Stimulated activated effector memory CD8-positive, alpha-beta T cell treated with anti-CD3 and anti-CD28 coated beads, Interleukin-12 subunit alpha, Interleukin-12 subunit beta, amount 100 ng/mL, for 72 hours (primary cell): ENCODE results near the gene SNTA1.
"Not testable (repeated sequence)": the region's sequence is repeated elsewhere in the genome, so short reads cannot be mapped to it uniquely, and the experiment has no call there.

ENCODE experiments used
- ATAC-seq: fragments of 150-1000 bp; cut with Tn5 transposase; 2 replicates; pipeline ENCODE4 v1.10.0; 2021
- DNase-seq, 2 donors: peaks; one replicate each; pipeline ENCODE4 v3.0.0; 2021 to 2022; ENCODE audit warnings: low spot score in 2 of 2
- H3K27ac Mint-ChIP-seq: one replicate; pipeline ENCODE4 v1.8.0; 2022; ENCODE audit warnings: mild to moderate bottlenecking, mixed read lengths
- H3K36me3 Mint-ChIP-seq: one replicate; pipeline ENCODE4 v1.8.0; 2022; ENCODE audit warnings: mild to moderate bottlenecking, mixed read lengths
- H3K4me1 Mint-ChIP-seq: one replicate; pipeline ENCODE4 v1.8.0; 2022; ENCODE audit warnings: mixed read lengths
- H3K4me3 Mint-ChIP-seq: one replicate; pipeline ENCODE4 v1.8.0; 2022; ENCODE audit warnings: mild to moderate bottlenecking, mixed read lengths
- H3K9me3 Mint-ChIP-seq: one replicate; pipeline ENCODE4 v1.8.0; 2022; ENCODE audit warnings: mixed read lengths

Gene SNTA1

DNA sequence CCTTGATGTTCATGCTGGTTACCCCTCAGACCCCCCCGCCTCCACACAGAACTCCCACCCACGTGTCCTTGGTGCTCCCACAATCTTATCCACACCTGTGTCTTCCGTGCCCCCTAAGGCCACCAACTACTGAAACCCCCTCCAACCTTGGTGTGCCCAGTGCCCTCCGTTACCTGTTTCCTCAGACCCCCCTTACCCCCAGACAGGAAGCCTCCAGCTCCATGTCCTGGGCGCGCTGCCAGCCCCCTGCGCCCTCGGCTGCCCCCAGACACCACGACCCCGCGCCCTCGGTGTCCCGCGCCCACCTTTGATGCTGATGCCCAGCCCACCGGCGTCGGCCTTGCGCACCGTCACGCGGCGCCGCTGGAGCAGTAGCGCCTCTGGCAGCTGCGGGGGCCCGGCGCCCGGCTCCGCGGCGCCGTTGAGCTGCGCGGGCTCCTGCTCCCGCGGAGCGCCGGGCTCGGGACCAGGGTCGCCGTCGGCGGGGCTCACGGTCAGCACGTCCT is 504 bp downstream of the SNTA1 start:
- peaks cover 6% of the 10 kb centered on the region for H3K36me3 Mint-ChIP-seq
- peak overlapping the region; percentile 91 for H3K4me3 Mint-ChIP-seq
- H3K4me1 Mint-ChIP-seq = peaks cover 30% of the 10 kb centered on the region
- peak; percentile 48 for ATAC-seq
- no peak for DNase-seq
- no peak overlapping the region for H3K27ac Mint-ChIP-seq
- H3K9me3 Mint-ChIP-seq = no peaks in the 10 kb centered on the region

- peaks cover 30% of the 10 kb centered on the region for H3K4me1 Mint-ChIP-seq
- H3K9me3 Mint-ChIP-seq = no peaks in the 10 kb centered on the region
- peaks cover 6% of the 10 kb centered on the region for H3K36me3 Mint-ChIP-seq
- H3K4me3 Mint-ChIP-seq = peak overlapping the region; percentile 91
- no peak for ATAC-seq
- H3K27ac Mint-ChIP-seq = no peak overlapping the region
- DNase-seq = peak in 1 of 2 donors; percentile 50
Measured at GRCh38 chr20:33442136-33443005, 1.2 kb downstream of the SNTA1 start.

DNA sequence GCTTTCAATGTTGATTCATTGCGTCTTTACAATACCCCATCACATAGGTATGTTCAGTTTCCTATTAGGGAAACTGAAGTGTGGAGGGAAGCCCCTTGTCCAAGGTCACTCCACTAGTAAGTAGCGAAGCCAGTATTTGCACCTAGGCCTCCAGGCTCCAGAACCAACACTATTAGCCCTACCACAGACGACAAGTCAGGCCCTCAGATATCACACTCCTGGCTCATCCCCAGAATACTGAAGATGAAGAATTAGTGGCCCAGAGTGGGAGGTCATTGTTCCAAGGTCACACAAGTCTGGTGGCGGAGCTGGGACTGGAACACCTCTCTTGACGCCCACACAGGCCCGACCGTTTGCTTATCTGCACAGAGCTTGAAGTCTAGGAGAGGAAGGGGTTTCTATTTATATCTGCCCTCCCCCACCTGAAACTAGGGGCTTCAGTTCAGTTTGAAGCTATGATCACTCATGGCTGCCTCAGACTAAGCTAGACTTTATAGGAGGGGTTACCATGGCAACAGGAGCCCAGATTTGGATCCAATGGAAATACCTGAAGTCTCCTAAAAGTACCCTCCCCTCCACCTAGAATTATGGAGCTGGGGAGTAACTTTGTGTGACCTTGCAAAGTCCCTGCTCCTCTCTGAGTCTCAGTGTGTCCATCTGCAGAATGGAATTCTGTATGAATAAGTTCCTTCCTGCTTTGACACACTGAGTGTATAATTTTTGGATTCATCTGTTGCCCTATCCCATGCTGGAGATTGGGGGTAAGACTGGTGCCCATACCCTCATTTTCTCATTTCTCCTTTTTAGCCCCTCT is 2.2 kb downstream of the SNTA1 start:
- no peak for DNase-seq
- Mint-ChIP-seq H3K36me3 (peaks cover 6% of the 10 kb centered on the region), H3K9me3 (no peaks in the 10 kb centered on the region), H3K4me3 (no peak overlapping the region), H3K4me1 (peaks cover 30% of the 10 kb centered on the region), H3K27ac (no peak overlapping the region)
- ATAC-seq = no peak

GRCh38 chr20:33440562-33440961 is 3.0 kb downstream of the SNTA1 start:
- H3K36me3 Mint-ChIP-seq, DNase-seq, ATAC-seq, H3K4me3 Mint-ChIP-seq, H3K9me3 Mint-ChIP-seq, H3K27ac Mint-ChIP-seq: not testable (repeated sequence)
- peaks cover 30% of the 10 kb centered on the region for H3K4me1 Mint-ChIP-seq

- Mint-ChIP-seq H3K9me3 (no peaks in the 10 kb centered on the region), H3K27ac (no peak overlapping the region), H3K36me3 (no peaks in the 10 kb centered on the region), H3K4me1 (peaks cover 14% of the 10 kb centered on the region), H3K4me3 (no peak overlapping the region)
- DNase-seq = no peak
- ATAC-seq = no peak
Measured at GRCh38 chr20:33438481-33438880, 5.1 kb downstream of the SNTA1 start.

DNA sequence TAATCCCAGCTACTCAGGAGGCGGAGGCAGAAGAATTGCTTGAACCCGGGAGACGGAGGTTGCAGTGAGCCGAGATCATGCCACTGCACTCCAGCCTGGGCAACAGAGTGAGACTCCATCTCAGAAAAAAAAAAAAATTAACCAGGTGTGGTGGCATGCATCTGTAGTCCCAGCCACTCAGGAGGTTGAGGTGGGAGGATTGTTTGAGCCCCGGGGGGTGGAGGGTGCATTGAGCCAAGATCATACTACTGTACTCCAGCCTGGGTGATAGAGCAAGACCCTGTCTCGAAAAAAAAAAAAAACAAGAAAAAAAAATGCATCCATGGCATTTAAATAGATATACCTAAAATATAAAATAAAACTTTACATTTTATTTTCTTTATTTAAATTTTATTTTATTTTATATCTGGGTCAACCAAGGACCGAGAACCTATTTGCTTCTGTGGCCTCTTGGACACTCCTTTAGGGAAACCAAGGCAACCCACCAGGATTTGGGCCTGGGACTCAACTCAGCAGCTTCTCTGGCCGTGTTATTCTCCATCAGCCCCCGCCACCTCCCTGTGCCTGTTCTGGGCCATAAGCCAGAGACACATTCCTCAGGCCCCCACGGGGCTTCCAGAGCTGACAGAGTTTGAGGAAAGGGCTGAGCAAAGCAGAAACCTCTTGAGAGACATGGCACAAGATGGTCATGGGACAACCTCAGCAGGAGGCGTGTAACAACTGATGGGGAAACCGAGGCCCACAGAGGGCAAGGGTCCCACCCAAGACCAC is 6.2 kb downstream of the SNTA1 start:
- H3K4me3 Mint-ChIP-seq = no peak overlapping the region
- H3K4me1 Mint-ChIP-seq = peaks cover 5% of the 10 kb centered on the region
- H3K9me3 Mint-ChIP-seq = no peaks in the 10 kb centered on the region
- no peak overlapping the region for H3K27ac Mint-ChIP-seq
- no peaks in the 10 kb centered on the region for H3K36me3 Mint-ChIP-seq
- no peak for DNase-seq
- ATAC-seq = no peak

- no peaks in the 10 kb centered on the region for H3K36me3 Mint-ChIP-seq
- H3K4me3 Mint-ChIP-seq = no peak overlapping the region
- H3K9me3 Mint-ChIP-seq = no peaks in the 10 kb centered on the region
- DNase-seq = no peak
- no peaks in the 10 kb centered on the region for H3K4me1 Mint-ChIP-seq
- no peak for ATAC-seq
- H3K27ac Mint-ChIP-seq = no peak overlapping the region
Measured at GRCh38 chr20:33434434-33434833, 9.1 kb downstream of the SNTA1 start.

DNA sequence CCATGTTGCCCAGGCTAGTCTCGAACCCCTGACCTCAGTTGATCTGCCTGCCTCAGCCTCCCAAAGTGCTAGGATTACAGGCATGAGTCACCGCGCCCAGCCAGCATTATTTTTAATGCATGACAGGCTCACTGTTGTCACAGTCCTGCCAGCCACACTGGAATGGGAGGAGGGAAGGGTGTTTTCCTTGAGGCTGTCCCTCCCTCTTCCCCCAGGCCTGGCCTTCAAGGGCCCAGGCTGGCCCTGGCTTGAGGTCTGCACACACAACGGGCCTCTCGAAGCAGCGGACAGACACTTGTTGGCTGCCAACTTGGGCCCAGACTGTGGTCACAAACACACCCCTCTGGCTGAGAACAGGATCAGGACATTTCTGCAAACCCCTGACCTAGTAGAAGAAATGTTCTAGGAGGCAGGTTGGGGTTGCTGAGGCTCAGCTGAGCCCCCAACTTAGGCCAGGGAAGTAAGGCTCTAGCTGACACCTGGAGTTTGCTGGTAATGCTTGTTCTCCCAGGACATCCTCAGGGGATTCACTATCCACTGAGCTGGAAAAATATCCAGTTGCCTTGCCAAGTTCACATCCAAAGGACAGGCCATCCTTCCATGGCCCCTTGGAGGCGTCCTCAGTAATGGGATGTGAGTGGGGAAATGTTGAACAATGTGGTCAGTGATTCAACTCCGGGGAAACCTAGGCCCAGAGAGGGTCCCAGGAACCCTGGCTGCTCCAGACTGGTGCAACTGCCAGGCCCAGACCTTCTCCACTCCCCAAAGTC is 9.9 kb downstream of the SNTA1 start:
- Mint-ChIP-seq H3K4me3 (no peak overlapping the region), H3K36me3 (no peaks in the 10 kb centered on the region), H3K27ac (no peak overlapping the region), H3K4me1 (no peaks in the 10 kb centered on the region), H3K9me3 (no peaks in the 10 kb centered on the region)
- ATAC-seq (no peak), DNase-seq (no peak)

DNA sequence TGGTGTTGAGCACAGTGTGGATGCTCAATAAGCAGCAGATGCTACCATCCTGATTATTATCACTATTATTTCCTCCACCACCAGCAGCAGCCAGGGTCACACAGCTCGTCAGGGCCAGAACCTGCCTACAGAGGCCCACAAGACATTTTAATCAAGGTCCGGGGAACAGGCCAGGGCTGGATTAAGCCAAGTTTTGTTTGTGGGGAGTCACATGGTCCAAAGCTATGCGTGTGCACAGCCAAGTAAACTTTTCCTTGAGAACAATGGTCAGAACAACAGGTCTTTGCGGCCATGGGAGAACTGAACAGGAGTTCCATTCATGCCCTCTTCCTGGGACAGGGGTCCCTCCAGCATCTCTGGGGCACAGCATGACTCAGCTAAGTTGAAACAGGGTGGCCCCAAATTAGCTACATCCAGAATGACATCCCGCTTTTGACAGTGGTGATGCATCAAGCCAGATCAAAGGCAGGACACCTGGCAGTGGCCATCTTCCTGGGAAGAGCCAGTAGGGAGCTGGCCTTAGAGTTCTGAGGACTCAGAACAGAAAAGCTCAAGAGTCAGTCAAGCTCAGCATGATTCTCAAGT is 11.7 kb downstream of the SNTA1 start:
- Mint-ChIP-seq H3K9me3 (no peaks in the 10 kb centered on the region), H3K36me3 (no peaks in the 10 kb centered on the region), H3K4me1 (no peaks in the 10 kb centered on the region), H3K4me3 (no peak overlapping the region), H3K27ac (no peak overlapping the region)
- ATAC-seq = no peak
- DNase-seq = no peak

- H3K9me3 Mint-ChIP-seq, H3K4me1 Mint-ChIP-seq, DNase-seq, H3K27ac Mint-ChIP-seq, ATAC-seq, H3K4me3 Mint-ChIP-seq: not testable (repeated sequence)
- peaks cover 11% of the 10 kb centered on the region for H3K36me3 Mint-ChIP-seq
Measured at GRCh38 chr20:33423875-33424274, 19.7 kb downstream of the SNTA1 start.

DNA sequence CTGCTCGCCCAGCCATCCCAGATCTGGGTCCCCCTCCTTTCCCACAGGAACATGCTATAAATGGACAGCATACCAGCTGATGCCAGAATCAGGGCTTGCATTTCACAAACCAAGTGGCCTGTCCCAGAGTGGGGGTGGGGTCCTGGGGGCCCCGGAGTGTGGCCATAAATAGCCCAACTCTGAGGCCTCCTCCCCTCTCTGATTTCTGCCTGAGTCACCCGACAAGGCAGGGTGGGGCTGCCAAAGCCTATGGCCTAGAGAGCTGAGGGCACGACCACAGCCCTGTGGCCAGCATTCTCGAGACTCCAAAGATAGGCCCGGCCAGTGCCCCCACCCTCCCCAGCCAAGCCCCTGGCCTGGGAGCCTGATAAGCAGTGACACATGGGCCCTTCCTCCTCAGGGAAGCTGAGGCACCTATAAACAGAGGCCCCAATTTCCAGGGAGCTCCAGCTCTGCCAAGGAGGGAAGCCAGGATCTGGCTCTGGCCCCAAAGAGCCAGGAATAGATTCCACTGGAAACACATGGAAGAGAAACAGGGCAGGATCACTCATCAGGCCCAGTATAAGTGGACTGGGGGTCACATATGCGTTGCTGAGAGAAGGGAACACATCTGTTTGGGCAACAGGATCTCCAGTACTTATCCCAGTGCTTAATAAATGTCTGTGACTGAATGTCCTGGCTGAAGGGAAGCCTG is 20.3 kb downstream of the SNTA1 start:
- H3K27ac Mint-ChIP-seq = peak overlapping the region; percentile 34
- no peaks in the 10 kb centered on the region for H3K4me1 Mint-ChIP-seq
- DNase-seq (no peak), ATAC-seq (no peak)
- H3K9me3 Mint-ChIP-seq = no peaks in the 10 kb centered on the region
- no peak overlapping the region for H3K4me3 Mint-ChIP-seq
- H3K36me3 Mint-ChIP-seq = peaks cover 11% of the 10 kb centered on the region

DNA sequence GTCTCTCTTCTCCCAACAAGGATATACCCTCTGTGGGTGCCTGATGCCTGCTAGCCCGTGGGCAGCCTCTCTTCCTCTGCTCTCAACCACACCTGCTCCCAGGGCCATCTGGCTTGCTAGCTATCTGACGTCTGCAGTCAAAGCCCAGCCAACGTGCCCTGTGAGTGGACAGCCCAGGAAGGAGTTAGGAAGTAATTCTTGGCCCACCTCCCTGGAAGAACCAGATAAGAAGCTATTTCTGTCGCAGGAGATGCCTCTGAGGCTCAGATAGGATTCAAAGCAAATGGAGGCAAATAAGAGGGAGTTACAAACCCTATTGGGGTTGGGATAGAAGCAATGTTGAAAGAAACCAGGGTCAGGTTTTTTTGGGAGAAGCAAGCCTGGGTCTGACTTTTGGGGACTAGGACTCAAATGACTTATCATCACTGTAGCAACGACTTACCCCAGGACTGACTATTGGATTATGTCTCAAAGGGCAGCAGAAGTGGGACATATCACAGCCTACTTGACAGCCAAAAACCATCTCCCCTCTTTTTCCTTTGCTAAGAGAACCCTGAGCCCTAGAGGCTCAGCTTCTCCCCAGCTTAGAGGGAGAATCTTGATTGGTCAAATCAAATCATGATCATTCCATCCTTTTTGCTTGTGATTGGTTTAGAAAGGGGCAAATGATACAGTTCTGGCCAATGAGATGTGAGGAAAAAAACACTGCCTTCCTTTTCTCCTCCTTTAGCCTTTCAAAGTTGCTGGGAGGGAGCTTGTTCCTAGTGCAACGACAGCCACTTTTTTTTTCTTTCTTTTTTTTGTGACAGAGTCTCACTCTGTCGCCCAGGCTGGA is 24.2 kb downstream of the SNTA1 start:
- no peak for DNase-seq
- H3K27ac Mint-ChIP-seq = no peak overlapping the region
- ATAC-seq = no peak
- H3K36me3 Mint-ChIP-seq = peaks cover 11% of the 10 kb centered on the region
- H3K4me1 Mint-ChIP-seq = no peaks in the 10 kb centered on the region
- no peaks in the 10 kb centered on the region for H3K9me3 Mint-ChIP-seq
- H3K4me3 Mint-ChIP-seq = no peak overlapping the region

DNA sequence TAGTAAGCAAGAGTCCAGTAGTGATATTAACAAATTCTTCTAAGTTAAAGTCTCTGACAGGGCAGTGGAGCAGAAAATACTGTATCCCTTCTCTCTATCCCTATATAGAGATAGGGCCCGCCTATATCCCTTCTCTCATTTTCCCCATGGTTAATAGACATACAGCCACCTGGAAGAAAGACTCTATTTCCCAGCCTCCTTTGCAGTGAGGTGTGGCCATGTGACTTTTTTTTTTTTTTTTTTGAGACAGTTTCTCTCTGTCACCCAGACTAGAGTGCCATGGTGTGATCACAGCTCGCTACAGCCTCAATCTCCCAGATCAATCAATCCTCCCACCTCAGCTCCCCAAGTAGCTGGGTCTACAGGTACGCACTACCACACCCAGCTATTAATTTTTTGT is 25.5 kb downstream of the SNTA1 start:
- no peak for ATAC-seq
- no peak overlapping the region for H3K27ac Mint-ChIP-seq
- peaks cover 6% of the 10 kb centered on the region for H3K36me3 Mint-ChIP-seq
- H3K4me3 Mint-ChIP-seq = no peak overlapping the region
- no peak for DNase-seq
- H3K9me3 Mint-ChIP-seq = no peaks in the 10 kb centered on the region
- no peaks in the 10 kb centered on the region for H3K4me1 Mint-ChIP-seq
